IMR-90 (cell line): ENCODE data around the gene SLAMF7. TPM values are rescaled to one million over a fixed set of nuclear protein-coding genes. Genes with fewer than 3 reads are reported as not detected.

Experiments
- ATAC-seq: fragments of 200-7000 bp; cut with Tn5 transposase; 2 replicates; pipeline ENCODE4 v1.9.1; 2020; ENCODE audit warnings: low read depth, mild to moderate bottlenecking, moderate library complexity
- BruUV-seq: library from RNA; stranded (reverse); fragments of 400-500 nt; replicated peaks from 2 replicates; lab custom pipeline; 2021; lab: Mats Ljungman, UMichigan
- CTCF ChIA-PET: fragments of 300-600 bp; formaldehyde crosslinking; extraction: SDS; loops from one replicate; lab custom pipeline; 2021; ENCODE audit warnings: antibody characterized with exemption; lab: Yijun Ruan, JAX
- POLR2A ChIA-PET: fragments of 300-600 bp; sonication (Branson Sonifier 250); formaldehyde crosslinking; loops from one replicate; lab custom pipeline; 2022; ENCODE audit warnings: antibody characterized with exemption; ENCODE audit not compliant: unreplicated experiment; lab: Charles Lee
- DNase-seq: peaks from one replicate; pipeline ENCODE4 v3.0.0; 2013
- H2AFZ ChIP-seq: replicated peaks from 2 replicates; pipeline ENCODE3; 2013; ENCODE audit warnings: low read length, mild to moderate bottlenecking; ENCODE audit not compliant: poor library complexity
- H2AK5ac ChIP-seq: 2 replicates; pipeline ENCODE4 v1.6.1; 2013; ENCODE audit warnings: low read depth, low read length, inconsistent platforms
- H2AK9ac ChIP-seq: replicated peaks from 2 replicates; pipeline ENCODE3; 2013; ENCODE audit warnings: mild to moderate bottlenecking, low read depth, low read length, moderate library complexity; ENCODE audit not compliant: poor library complexity
- H2BK120ac ChIP-seq: 2 replicates; pipeline ENCODE4 v1.6.1; 2013; ENCODE audit warnings: low read depth, low read length, inconsistent platforms
- H2BK15ac ChIP-seq: 3 replicates; pipeline ENCODE4 v1.6.1; 2013; ENCODE audit warnings: low read depth, low read length, inconsistent platforms
- H2BK20ac ChIP-seq: 2 replicates; pipeline ENCODE4 v1.6.1; 2013; ENCODE audit warnings: low read depth, mild to moderate bottlenecking, inconsistent platforms, low read length, moderate library complexity
- H2BK5ac ChIP-seq: 2 replicates; pipeline ENCODE4 v1.6.1; 2013; ENCODE audit warnings: mild to moderate bottlenecking, low read depth, low read length, inconsistent platforms; ENCODE audit not compliant: poor library complexity, severe bottlenecking
- H3K14ac ChIP-seq: replicated peaks from 2 replicates; pipeline ENCODE4 v1.6.1; 2013; ENCODE audit warnings: low read depth, low read length, inconsistent platforms
- H3K18ac ChIP-seq: 2 replicates; pipeline ENCODE4 v1.6.1; 2013; ENCODE audit warnings: low read depth, low read length, control low read depth
- H3K23ac ChIP-seq: 2 replicates; pipeline ENCODE4 v1.6.1; 2013; ENCODE audit warnings: low read depth, low read length, inconsistent platforms
- H3K27ac ChIP-seq: 2 replicates; pipeline ENCODE4 v1.5.1; 2013; ENCODE audit warnings: mild to moderate bottlenecking, control low read depth, low read length; ENCODE audit not compliant: insufficient read depth
- H3K27me3 ChIP-seq: 2 replicates; pipeline ENCODE4 v1.6.1; 2013; ENCODE audit warnings: low read length; ENCODE audit not compliant: control insufficient read depth, insufficient read depth
- H3K36me3 ChIP-seq: 2 replicates; pipeline ENCODE4 v1.6.1; 2013; ENCODE audit warnings: low read length, mixed read lengths; ENCODE audit not compliant: control insufficient read depth, insufficient read depth
- H3K4ac ChIP-seq: 2 replicates; pipeline ENCODE4 v1.6.1; 2013; ENCODE audit warnings: low read depth, low read length, inconsistent platforms
- H3K4me1 ChIP-seq: 2 replicates; pipeline ENCODE4 v1.6.1; 2013; ENCODE audit warnings: low read length, mixed read lengths; ENCODE audit not compliant: control insufficient read depth, insufficient read depth
- H3K4me2 ChIP-seq: 2 replicates; pipeline ENCODE4 v1.6.1; 2013; ENCODE audit warnings: low read depth, mild to moderate bottlenecking, control low read depth, low read length, moderate library complexity
- H3K4me3 ChIP-seq: 2 replicates; pipeline ENCODE4 v1.5.1; 2013; ENCODE audit warnings: low read depth, mild to moderate bottlenecking, control low read depth, low read length, moderate library complexity; ENCODE audit not compliant: insufficient read depth
- H3K56ac ChIP-seq: 2 replicates; pipeline ENCODE4 v1.6.1; 2013; ENCODE audit warnings: low read length, inconsistent platforms; ENCODE audit not compliant: insufficient read depth; ENCODE audit errors: extremely low read depth
- H3K79me1 ChIP-seq, 2 experiments: 2 replicates each; pipeline ENCODE4 v1.6.1; 2013; ENCODE audit warnings: low read length in 2 of 2, inconsistent platforms in 1 of 2, low read depth in 1 of 2
- H3K9ac ChIP-seq: 2 replicates; pipeline ENCODE4 v1.6.1; 2013; ENCODE audit warnings: low read depth, low read length, control low read depth
- H3K9me1 ChIP-seq: 2 replicates; pipeline ENCODE4 v1.6.1; 2013; ENCODE audit warnings: low read length, inconsistent platforms; ENCODE audit not compliant: insufficient read depth
- H3K9me3 ChIP-seq: 2 replicates; pipeline ENCODE4 v1.6.1; 2013; ENCODE audit warnings: low read length; ENCODE audit not compliant: control insufficient read depth, insufficient read depth
- H4K20me1 ChIP-seq: 2 replicates; pipeline ENCODE4 v1.6.1; 2013; ENCODE audit warnings: low read length, inconsistent platforms; ENCODE audit not compliant: insufficient read depth
- H4K5ac ChIP-seq: 2 replicates; pipeline ENCODE4 v1.6.1; 2013; ENCODE audit warnings: mild to moderate bottlenecking, low read depth, low read length, control low read depth
- H4K8ac ChIP-seq, 2 experiments: 2 replicates each; pipeline ENCODE4 v1.6.1; 2013; ENCODE audit warnings: low read depth in 2 of 2, low read length in 2 of 2, control low read depth in 1 of 2, inconsistent platforms in 1 of 2
- H4K91ac ChIP-seq: 2 replicates; pipeline ENCODE4 v1.6.1; 2013; ENCODE audit warnings: low read depth, low read length, inconsistent platforms; ENCODE audit not compliant: insufficient read depth
- BHLHE40 ChIP-seq: fragments of 150-350 bp; IDR thresholded peaks from 2 replicates; pipeline ENCODE4 v1.6.1; 2016; ENCODE audit warnings: mild to moderate bottlenecking, low read depth, low read length
- CEBPB ChIP-seq: IDR thresholded peaks from 2 replicates; pipeline ENCODE4 v1.6.1; 2012; ENCODE audit warnings: low read depth, low read length, improper control_type of control experiment
- CHD1 ChIP-seq: IDR thresholded peaks from 2 replicates; pipeline ENCODE4 v1.6.1; 2012; ENCODE audit warnings: low read depth, low read length, improper control_type of control experiment
- ELK1 ChIP-seq: fragments of 150-350 bp; IDR thresholded peaks from 2 replicates; pipeline ENCODE4 v1.6.1; 2016; ENCODE audit warnings: low read depth, mild to moderate bottlenecking, low read length, moderate library complexity, borderline replicate concordance
- FOS ChIP-seq: fragments of 150-350 bp; IDR thresholded peaks from 2 replicates; pipeline ENCODE4 v1.6.1; 2016; ENCODE audit warnings: low read depth, low read length
- MAFK ChIP-seq: IDR thresholded peaks from 2 replicates; pipeline ENCODE4 v1.6.1; 2012; ENCODE audit warnings: low read depth, low read length, improper control_type of control experiment
- MAZ ChIP-seq: IDR thresholded peaks from 2 replicates; pipeline ENCODE4 v1.6.1; 2012; ENCODE audit warnings: low read depth, mild to moderate bottlenecking, low read length, improper control_type of control experiment, moderate library complexity, borderline replicate concordance
- MXI1 ChIP-seq: IDR thresholded peaks from 2 replicates; pipeline ENCODE4 v1.6.1; 2012; ENCODE audit warnings: low read depth, mild to moderate bottlenecking, low read length, moderate library complexity, borderline replicate concordance
- NFE2L2 ChIP-seq: fragments of 150-350 bp; IDR thresholded peaks from 2 replicates; pipeline ENCODE4 v1.6.1; 2016; ENCODE audit warnings: low read depth, mild to moderate bottlenecking, low read length
- POLR2A ChIP-seq: IDR thresholded peaks from 2 replicates; pipeline ENCODE4 v1.6.1; 2012; ENCODE audit warnings: mild to moderate bottlenecking, low read depth, low read length
- RAD21 ChIP-seq: IDR thresholded peaks from 2 replicates; pipeline ENCODE4 v1.6.1; 2012; ENCODE audit warnings: low read length, improper control_type of control experiment
- RCOR1 ChIP-seq: IDR thresholded peaks from 2 replicates; pipeline ENCODE4 v1.6.1; 2012; ENCODE audit warnings: mild to moderate bottlenecking, low read length, improper control_type of control experiment; ENCODE audit not compliant: insufficient replicate concordance
- RFX5 ChIP-seq: IDR thresholded peaks from 2 replicates; pipeline ENCODE4 v1.8.0; 2012; ENCODE audit warnings: low read depth, mild to moderate bottlenecking, low read length, moderate library complexity
- SMC3 ChIP-seq: fragments of 150-350 bp; IDR thresholded peaks from 2 replicates; pipeline ENCODE4 v1.6.1; 2016; ENCODE audit warnings: low read depth, mild to moderate bottlenecking, antibody characterized with exemption, low read length, moderate library complexity
- WGBS, 2 experiments: methylation state at CpG; one replicate each; pipeline versions ENCODE4 v1.1.5 to v1.1.7; 2013; ENCODE audit warnings: missing lambda C conversion rate in 2 of 2; ENCODE audit not compliant: insufficient read length in 1 of 2; ENCODE audit errors: extremely low coverage in 2 of 2; 5-methylcytosine and 5-hydroxymethylcytosine counted together
- dilution Hi-C: fragments of 300-500 bp; cut with HindIII; formaldehyde crosslinking; loops from one replicate; pipeline ENCODE4 v1.14.3; 2018; ENCODE audit warnings: low sequenced_read_pairs; ENCODE audit not compliant: unreplicated experiment
- in situ Hi-C: fragments of 300-500 bp; cut with MboI; formaldehyde crosslinking; loops from 3 replicates; pipeline ENCODE4 v1.14.3; 2019; ENCODE audit warnings: low sequenced_read_pairs, inconsistent platforms, mixed read lengths
- intact Hi-C: fragments of 100-400 bp; cut with micrococcal nuclease; formaldehyde crosslinking; loops from 2 replicates; pipeline ENCODE4 v1.10.0; 2022
- polyA plus RNA-seq, 3 experiments: library from polyadenylated mRNA; depleted of rRNA; stranded (reverse); fragments of >200 nt; gene quantifications; 2 replicates each; pipeline ENCODE4 v1.2.3, GENCODE V29; 2012; ENCODE audit warnings: low replicate concordance in 1 of 3
- total RNA-seq: library from RNA; depleted of rRNA; stranded (reverse); fragments of >200 nt; gene quantifications from 2 replicates; pipeline ENCODE4 v1.2.3, GENCODE V29; 2012
- TF ChIP-seq, protein P1 (sequence below): fragments of 150-350 bp; IDR thresholded peaks from 2 replicates; pipeline ENCODE4 v1.6.1; 2017; ENCODE audit warnings: mild to moderate bottlenecking, antibody characterized with exemption, low read length, low read depth
- TF ChIP-seq, protein P2 (sequence below): conservative IDR thresholded peaks from 2 replicates; pipeline ENCODE4 v1.5.1; 2012; ENCODE audit warnings: mild to moderate bottlenecking, low read depth, low read length, improper control_type of control experiment

SLAMF7 gene
- total and polyA plus RNA-seq, 2 of the 4 experiments (the other 2 are of a cell fraction), result not detected

DNA sequence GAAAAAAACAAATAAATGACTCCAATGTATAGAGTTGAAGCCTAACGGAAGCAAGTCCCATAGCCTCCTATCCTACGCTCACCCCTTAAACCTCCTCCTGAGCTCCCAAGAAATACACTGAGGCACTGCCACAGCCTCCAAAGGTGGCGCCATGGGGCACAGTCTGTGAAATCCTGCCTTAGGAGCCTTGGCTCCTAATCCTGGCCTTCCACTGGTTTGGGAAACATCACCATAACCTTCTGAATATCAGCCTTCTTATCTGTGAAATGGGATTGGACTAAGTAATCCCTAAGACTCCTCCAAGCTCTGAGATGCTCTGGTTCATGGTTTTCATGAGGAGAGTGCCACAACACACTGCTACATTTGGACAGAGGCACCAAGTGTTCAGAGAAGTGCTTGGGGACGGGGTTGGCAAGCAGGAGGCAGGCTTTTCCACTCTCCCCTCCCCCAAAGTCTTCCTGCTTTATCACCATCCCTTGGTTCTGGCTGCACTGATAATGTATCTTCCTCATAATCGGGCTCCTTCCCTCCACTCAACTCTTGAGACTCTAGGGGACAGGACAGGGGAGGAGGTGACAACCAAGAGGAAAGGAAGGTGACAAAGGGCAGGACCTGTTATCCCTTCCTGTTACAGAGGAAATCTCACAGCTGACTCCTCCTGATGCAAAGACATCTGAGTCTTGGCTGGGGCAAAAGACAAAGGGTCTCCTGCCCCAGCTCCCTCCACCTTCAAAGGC is 2.7 kb downstream of the SLAMF7 start:
- Histone ChIP-seq H3K23ac (no peak overlapping the region), H2AK5ac (no peak overlapping the region), H4K5ac (no peak overlapping the region), H3K56ac (no peak overlapping the region), H2AK9ac (no peak overlapping the region), H3K27ac (no peak overlapping the region), H3K9me1 (no peaks in the 10 kb centered on the region), H3K18ac (no peak overlapping the region), H2BK5ac (no peak overlapping the region), H3K4me3 (no peak overlapping the region), H2BK120ac (no peak overlapping the region), H4K20me1 (no peaks in the 10 kb centered on the region), H3K9me3 (no peaks in the 10 kb centered on the region), H2BK15ac (no peak overlapping the region), H3K4me1 (no peaks in the 10 kb centered on the region), H3K4ac (no peak overlapping the region), H4K91ac (no peak overlapping the region), H3K36me3 (no peaks in the 10 kb centered on the region), H3K9ac (no peak overlapping the region), H3K14ac (no peak overlapping the region), H3K27me3 (no peaks in the 10 kb centered on the region; the same call in 1 of the 2 replicates), H3K79me1 (no peaks in the 10 kb centered on the region), H3K4me2 (no peak overlapping the region), H4K8ac (no peak overlapping the region), H2AFZ (no peak overlapping the region), H2BK20ac (no peak overlapping the region)
- ATAC-seq (no peak), DNase-seq (no peak)
- intact Hi-C loops, result no loop called here
- WGBS, 2 experiments, result 66% methylated on average over 2 of the region's 5 CpGs; no CpG with 5 or more reads in 1 of the 2 experiments
- dilution Hi-C loops, result no loop called here
- in situ Hi-C loops, result no loop called here
- TF ChIP-seq, protein P1, sequence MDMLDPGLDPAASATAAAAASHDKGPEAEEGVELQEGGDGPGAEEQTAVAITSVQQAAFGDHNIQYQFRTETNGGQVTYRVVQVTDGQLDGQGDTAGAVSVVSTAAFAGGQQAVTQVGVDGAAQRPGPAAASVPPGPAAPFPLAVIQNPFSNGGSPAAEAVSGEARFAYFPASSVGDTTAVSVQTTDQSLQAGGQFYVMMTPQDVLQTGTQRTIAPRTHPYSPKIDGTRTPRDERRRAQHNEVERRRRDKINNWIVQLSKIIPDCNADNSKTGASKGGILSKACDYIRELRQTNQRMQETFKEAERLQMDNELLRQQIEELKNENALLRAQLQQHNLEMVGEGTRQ, result no peak
- TF ChIP-seq MAFK (no peak), BHLHE40 (no peak), RCOR1 (no peak), POLR2A (no peak), RAD21 (no peak), SMC3 (no peak), FOS (no peak), CEBPB (no peak), MAZ (no peak), CHD1 (no peak), NFE2L2 (no peak), MXI1 (no peak), RFX5 (no peak), ELK1 (no peak)
- TF ChIP-seq, protein P2, sequence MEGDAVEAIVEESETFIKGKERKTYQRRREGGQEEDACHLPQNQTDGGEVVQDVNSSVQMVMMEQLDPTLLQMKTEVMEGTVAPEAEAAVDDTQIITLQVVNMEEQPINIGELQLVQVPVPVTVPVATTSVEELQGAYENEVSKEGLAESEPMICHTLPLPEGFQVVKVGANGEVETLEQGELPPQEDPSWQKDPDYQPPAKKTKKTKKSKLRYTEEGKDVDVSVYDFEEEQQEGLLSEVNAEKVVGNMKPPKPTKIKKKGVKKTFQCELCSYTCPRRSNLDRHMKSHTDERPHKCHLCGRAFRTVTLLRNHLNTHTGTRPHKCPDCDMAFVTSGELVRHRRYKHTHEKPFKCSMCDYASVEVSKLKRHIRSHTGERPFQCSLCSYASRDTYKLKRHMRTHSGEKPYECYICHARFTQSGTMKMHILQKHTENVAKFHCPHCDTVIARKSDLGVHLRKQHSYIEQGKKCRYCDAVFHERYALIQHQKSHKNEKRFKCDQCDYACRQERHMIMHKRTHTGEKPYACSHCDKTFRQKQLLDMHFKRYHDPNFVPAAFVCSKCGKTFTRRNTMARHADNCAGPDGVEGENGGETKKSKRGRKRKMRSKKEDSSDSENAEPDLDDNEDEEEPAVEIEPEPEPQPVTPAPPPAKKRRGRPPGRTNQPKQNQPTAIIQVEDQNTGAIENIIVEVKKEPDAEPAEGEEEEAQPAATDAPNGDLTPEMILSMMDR, result no peak
- BruUV-seq, result no TSS peak
- ChIA-PET CTCF (no interaction called here), POLR2A (no interaction called here)
